ENCODE results near the gene TMEM253.

Gene TMEM253

DNA sequence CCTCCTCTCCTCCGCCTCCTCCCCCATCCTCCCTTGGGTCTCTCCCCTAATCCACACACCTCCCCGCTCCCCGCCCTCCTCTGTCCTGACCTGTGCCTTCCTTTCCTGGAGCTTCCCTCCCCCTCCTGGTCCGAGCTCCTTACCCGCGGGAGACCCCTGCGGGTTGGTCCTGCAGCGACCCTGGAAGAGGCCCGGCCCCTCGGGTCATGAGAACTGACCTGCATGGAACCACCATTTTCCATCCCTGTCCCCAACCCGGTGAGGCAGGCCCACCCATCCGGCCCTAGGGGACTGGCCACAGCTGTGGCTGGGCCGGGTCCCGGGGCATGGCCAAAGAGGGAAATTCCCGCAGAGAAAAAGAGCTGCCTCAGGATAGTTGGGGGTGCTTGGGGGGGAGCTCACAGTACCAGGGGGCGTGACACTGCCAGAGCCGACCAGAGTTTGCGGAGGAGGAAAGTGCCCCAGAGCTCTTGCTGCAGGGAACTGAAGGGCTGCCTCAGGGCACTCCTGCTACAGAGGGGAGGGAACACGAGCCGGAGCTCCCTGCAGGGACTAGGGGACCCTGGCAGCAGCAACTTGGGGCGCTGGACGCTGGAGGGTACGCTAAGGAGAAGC, 30.1 kb upstream of the TMEM253 start:
- DNase-seq (ENCODE audit: insufficient read length, low spot score), result no peak

GRCh38 chr14:21071225-21072030, 29.4 kb upstream of the TMEM253 start:
- FAIRE-seq, result peak; percentile 75
- peak; percentile 73 for DNase-seq (ENCODE audit: insufficient read length, low spot score)

More for the DNA sequence above, 30.1 kb upstream of the TMEM253 start:
- no peak for FAIRE-seq

DNA sequence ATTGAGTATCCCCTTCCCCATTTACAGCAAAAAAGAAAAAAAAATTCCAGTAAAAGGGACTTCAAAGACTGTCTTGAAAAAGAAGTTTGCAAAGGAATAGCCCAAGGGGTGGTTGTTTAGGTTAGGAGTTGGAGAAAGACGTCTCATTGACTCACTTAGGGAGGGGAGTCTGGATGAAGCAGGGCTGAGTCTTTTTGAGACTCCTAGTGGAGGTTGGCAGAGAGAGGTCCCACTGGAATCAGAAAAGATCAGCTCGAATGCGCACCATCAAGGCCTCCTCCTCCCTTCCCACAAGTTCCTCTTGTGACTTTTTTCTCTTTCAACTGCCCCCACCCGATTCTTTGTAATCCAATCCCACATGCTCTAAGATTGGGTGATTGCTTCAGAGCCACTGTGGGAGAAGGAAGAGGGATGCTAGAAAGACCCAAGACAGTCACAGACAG, 28.8 kb upstream of the TMEM253 start:
- DNase-seq (ENCODE audit: insufficient read length, low spot score) (no peak), FAIRE-seq (no peak)

DNA sequence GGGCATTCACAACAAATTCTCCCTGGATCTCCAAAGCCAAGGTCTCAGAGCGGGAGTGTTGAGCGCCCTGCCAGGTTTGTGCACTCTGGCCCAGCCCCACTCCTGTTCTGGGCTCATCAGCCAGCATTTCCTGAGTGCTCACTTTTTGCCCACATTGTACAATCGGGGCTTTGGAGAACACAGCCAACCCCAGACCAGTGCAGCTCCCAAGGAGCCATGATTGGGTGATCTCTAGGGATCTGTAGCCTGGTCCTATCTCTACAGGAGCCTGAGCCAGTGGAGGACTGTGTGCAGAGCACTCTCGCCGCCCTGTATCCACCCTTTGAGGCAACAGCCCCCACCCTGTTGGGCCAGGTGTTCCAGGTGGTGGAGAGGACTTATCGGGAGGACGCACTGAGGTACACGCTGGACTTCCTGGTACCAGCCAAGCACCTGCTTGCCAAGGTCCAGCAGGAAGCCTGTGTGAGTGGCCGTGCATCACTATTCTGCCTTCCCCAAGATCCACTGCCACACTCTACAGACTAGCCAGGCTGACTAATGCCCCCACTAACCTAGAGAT, 28.0 kb upstream of the TMEM253 start:
- FAIRE-seq (no peak), DNase-seq (ENCODE audit: insufficient read length, low spot score) (no peak)

GRCh38 chr14:21073921-21074320, 26.9 kb upstream of the TMEM253 start:
- DNase-seq (ENCODE audit: insufficient read length, low spot score) (no peak), FAIRE-seq (no peak)

DNA sequence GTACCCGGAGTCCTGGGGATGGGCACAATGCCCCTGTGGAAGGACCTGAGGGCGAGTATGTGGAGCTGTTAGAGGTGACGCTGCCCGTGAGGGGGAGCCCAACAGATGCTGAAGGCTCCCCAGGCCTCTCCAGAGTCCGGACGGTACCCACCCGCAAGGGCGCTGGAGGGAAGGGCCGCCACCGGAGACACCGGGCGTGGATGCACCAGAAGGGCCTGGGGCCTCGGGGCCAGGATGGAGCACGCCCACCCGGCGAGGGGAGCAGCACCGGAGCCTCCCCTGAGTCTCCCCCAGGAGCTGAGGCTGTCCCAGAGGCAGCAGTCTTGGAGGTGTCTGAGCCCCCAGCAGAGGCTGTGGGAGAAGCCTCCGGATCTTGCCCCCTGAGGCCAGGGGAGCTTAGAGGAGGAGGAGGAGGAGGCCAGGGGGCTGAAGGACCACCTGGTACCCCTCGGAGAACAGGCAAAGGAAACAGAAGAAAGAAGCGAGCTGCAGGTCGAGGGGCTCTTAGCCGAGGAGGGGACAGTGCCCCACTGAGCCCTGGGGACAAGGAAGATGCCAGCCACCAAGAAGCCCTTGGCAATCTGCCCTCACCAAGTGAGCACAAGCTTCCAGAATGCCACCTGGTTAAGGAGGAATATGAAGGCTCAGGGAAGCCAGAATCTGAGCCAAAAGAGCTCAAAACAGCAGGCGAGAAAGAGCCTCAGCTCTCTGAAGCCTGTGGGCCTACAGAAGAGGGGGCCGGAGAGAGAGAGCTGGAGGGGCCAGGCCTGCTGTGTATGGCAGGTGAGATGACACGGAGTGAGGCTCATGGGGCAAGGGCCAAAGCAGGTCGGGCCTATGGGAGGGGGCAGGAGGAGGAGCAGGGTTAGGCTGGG, 26.2 kb upstream of the TMEM253 start:
- DNase-seq (ENCODE audit: insufficient read length, low spot score), result no peak
- FAIRE-seq, result no peak

DNA sequence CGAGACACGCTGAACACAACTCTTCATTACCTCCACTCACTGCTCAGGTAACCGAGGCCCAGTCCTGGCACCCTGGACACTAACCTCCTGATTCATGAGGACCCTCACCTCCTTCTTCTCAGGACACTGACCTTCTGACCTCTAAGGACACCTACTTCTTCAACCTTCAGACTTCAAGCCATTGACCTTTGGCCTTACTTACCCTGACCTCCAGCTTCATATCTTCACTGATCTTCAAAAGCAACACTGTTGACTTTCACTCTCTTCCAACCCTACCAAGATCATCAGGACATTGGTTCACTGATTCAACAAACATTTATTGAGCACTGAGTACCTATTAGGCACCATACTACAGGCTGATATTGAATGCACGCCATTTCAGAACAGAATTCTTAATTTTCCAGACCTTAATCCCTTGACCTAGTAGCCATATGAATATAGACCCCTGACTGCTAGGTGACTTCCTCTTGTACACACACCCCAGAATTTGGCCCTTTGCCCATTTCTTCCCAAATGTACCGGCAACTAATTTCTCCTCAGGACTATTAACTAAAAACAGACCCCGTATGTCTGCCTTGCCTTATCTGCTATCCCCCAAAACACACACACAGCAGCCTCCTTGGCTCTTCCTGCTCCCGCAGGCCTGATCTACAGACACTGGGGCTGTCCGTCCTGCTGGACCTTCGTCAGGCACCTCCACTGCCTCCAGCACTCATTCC, 25.0 kb upstream of the TMEM253 start:
- DNase-seq (ENCODE audit: insufficient read length, low spot score) (no peak), FAIRE-seq (no peak)

DNA sequence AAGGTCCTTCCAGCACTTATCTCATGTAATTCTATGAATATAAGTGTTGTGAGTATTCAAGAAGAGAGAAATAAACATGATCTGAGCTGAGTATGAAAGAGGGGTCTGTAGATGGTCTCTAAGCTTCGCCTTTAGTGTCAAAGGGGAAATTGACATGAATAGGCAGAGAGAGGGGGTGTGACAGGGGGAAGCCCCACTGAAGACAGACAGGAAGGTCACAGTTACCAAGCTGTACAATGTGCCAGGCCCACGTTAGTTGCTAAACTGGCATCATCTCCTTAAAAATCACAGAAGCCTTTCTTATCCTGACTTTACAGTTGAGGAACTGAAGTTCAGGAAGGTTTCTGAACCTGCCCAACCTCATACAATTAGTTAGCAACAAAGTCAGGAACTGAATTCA, 23.2 kb upstream of the TMEM253 start:
- FAIRE-seq (no peak), DNase-seq (ENCODE audit: insufficient read length, low spot score) (no peak)

GRCh38 chr14:21078287-21078686, 22.6 kb upstream of the TMEM253 start:
- DNase-seq (ENCODE audit: insufficient read length, low spot score), result no peak
- FAIRE-seq, result no peak

GRCh38 chr14:21078726-21079125, 22.1 kb upstream of the TMEM253 start:
- FAIRE-seq, result no peak

DNA sequence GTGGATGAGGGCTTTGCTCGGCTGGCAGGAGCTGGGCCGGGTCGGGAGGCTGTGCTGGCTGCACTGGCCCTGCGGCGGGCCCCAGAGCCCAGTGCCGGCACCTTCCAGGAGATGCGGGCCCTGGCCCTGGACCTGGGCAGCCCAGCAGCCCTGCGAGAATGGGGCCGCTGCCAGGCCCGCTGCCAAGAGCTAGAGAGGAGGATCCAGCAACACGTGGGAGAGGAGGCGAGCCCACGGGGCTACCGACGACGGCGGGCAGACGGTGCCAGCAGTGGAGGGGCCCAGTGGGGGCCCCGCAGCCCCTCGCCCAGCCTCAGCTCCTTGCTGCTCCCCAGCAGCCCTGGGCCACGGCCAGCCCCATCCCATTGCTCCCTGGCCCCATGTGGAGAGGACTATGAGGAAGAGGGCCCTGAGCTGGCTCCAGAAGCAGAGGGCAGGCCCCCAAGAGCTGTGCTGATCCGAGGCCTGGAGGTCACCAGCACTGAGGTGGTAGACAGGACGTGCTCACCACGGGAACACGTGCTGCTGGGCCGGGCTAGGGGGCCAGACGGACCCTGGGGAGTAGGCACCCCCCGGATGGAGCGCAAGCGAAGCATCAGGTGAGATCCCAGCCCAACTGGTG, 19.2 kb upstream of the TMEM253 start:
- FAIRE-seq (no peak), DNase-seq (ENCODE audit: insufficient read length, low spot score) (no peak)

More at GRCh38 chr14:21078726-21079125, 22.1 kb upstream of the TMEM253 start:
- DNase-seq (ENCODE audit: insufficient read length, low spot score), result no peak

GRCh38 chr14:21083565-21084325, 17.1 kb upstream of the TMEM253 start:
- no peak for FAIRE-seq

DNA sequence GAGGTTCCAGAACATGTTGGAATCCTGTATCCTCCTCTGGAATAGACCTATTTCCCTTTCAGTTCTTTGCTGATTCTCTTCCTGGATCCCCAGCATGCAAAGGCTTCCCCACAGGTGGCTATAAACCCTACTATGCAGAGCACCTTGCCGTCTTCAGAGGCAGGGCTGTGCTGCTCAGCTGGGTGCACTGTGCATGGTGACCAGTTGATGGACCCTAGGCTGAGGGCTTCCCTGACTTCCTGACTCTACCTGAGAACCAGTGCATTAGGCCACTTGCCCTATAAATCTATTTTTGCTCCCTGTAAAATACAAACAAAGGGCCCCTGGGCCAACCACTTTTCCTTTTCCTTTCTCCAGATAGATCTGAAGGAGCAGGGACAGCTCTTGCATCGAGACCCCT, 16.5 kb upstream of the TMEM253 start:
- FAIRE-seq (no peak), DNase-seq (ENCODE audit: insufficient read length, low spot score) (no peak)

More at GRCh38 chr14:21083565-21084325, 17.1 kb upstream of the TMEM253 start:
- no peak for DNase-seq (ENCODE audit: insufficient read length, low spot score)

DNA sequence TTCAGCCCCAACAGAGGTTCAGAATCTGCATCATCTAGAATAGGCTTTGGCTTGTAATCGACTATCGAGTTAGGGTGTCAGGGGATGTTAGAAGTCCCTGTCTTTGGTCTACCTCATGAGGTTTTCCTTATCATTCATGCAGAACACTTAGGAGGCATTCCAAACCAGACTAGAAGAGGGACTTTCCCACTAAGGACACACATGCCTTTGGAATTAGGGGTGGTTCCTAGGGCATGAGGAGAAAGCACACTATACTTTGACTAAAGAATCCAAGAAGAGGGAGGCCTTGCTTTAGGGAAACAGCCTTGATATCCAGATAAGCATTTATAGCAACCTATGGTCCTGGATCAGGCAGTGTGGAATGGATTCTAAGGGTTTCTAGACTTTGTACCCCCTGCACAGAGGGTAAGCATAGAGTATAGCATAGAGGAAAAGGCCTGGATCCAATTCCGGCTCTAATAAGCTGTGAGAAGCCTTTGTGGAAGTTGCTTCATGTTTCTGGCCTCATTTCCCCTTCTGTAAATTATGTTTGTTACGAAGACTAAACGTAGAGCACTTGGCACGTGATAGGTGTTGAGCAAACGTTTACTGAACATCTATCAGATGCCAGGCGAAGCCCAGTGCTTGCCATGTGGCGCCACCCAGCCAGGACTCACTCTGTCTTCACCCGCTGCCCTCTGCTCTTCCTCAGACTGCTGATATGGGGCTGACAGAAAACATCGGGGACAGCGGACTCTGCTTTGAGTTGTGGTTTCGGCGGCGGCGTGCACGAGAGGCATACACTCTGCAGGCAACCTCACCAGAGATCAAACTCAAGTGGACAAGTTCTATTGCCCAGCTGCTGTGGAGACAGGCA, 15.6 kb upstream of the TMEM253 start:
- DNase-seq (ENCODE audit: insufficient read length, low spot score) (no peak), FAIRE-seq (no peak)

GRCh38 chr14:21086908-21087293, 14.0 kb upstream of the TMEM253 start:
- DNase-seq (ENCODE audit: insufficient read length, low spot score) (no peak), FAIRE-seq (no peak)

DNA sequence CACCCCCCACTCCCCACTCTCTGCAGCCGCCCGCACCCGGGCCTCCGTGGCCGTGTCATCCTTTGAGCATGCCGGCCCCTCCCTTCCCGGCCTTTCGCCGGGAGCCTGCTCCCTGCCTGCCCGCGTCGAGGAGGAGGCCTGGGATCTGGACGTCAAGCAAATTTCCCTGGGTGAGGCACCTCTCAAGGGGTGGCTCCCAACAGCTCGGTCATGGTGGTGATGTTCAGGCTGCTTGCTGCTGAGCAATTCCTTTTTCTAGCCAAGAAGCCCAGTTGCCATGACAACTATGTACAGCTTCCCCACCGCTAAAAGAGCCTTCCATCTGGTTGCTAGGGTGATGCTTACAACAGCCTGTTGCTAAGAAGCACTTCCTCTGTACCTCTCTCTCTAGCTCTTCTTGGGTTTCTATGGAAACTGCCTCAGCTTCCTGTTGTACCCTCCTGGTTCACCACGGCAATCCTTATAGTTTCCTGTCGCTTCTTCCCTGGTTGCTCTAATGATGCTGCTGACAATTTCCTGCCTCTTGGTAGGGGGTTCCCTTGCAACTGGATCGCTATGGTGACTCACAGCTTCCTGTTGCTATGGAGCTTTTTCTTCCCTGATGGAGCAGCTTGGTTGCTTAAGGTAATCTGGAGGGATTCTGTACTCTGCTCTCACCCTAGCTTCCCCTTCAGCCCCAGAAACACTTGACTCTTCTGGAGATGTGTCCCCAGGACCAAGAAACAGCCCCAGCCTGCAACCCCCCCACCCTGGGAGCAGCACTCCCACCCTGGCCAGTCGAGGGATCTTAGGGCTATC, 13.4 kb upstream of the TMEM253 start:
- DNase-seq (ENCODE audit: insufficient read length, low spot score) (peak; percentile 52), FAIRE-seq (no peak)

- FAIRE-seq, result no peak
- DNase-seq (ENCODE audit: insufficient read length, low spot score), result no peak
Observed at GRCh38 chr14:21088687-21089086, 12.2 kb upstream of the TMEM253 start.

Data from HTR-8/SVneo (cell line).